GM13977 (cell line): ENCODE data around the gene MAB21L3.

Source experiments
- DNase-seq: peaks from one replicate; pipeline ENCODE4 v3.0.0; 2012; ENCODE audit warnings: low spot score
- CTCF ChIP-seq: IDR thresholded peaks from 2 replicates; pipeline ENCODE4 v1.5.1; 2012; ENCODE audit warnings: mild to moderate bottlenecking, control low read depth; ENCODE audit not compliant: insufficient read depth; ENCODE audit errors: extremely low read depth, missing control alignments
- in situ Hi-C: fragments of 300-500 bp; cut with MboI; formaldehyde crosslinking; loops from one replicate; pipeline ENCODE4 v1.12.0; 2022; ENCODE audit warnings: low sequenced_read_pairs, low pct_unique_long_range_greater_than_20kb, mixed read lengths, inconsistent platforms; ENCODE audit not compliant: unreplicated experiment

The MAB21L3 gene

GRCh38 chr1:116075990-116076389 is 35.2 kb upstream of the MAB21L3 start:
- no peak for DNase-seq
- in situ Hi-C loops, result no loop called here
- no peak for TF ChIP-seq CTCF

GRCh38 chr1:116076831-116077230 is 34.4 kb upstream of the MAB21L3 start:
- TF ChIP-seq CTCF, result no peak
- DNase-seq, result no peak
- in situ Hi-C loops, result no loop called here

GRCh38 chr1:116078699-116079223 is 32.4 kb upstream of the MAB21L3 start:
- in situ Hi-C loops, result no loop called here
- TF ChIP-seq CTCF, result no peak
- DNase-seq, result no peak

GRCh38 chr1:116087628-116088027 is 23.6 kb upstream of the MAB21L3 start:
- no peak for TF ChIP-seq CTCF
- no peak for DNase-seq
- in situ Hi-C loops, result no loop called here

- in situ Hi-C loops, result no loop called here
- no peak for DNase-seq
- TF ChIP-seq CTCF, result no peak
Measured at GRCh38 chr1:116089870-116090269, 21.3 kb upstream of the MAB21L3 start.

- TF ChIP-seq CTCF, result no peak
- in situ Hi-C loops, result no loop called here
- no peak for DNase-seq
Measured at GRCh38 chr1:116091083-116091482, 20.1 kb upstream of the MAB21L3 start.
